HFFc6 (cell line): ENCODE results near the gene RAB40C. TPM values are rescaled to one million over a fixed set of nuclear protein-coding genes. Genes with fewer than 3 reads are reported as not detected.

Source experiments
- DNase-seq: peaks from one replicate; pipeline ENCODE4 v3.0.0-alpha.2; 2018
- H3K27ac Mint-ChIP-seq: 2 replicates; pipeline ENCODE4 v1.8.0; 2020; ENCODE audit warnings: mild to moderate bottlenecking, mixed read lengths
- H3K27me3 Mint-ChIP-seq: 2 replicates; pipeline ENCODE4 v1.8.0; 2021; ENCODE audit warnings: mild to moderate bottlenecking, moderate library complexity, mixed read lengths; ENCODE audit not compliant: insufficient read depth
- H3K36me3 Mint-ChIP-seq: 2 replicates; pipeline ENCODE4 v1.8.0; 2021; ENCODE audit warnings: low read depth, mixed read lengths
- H3K4me1 Mint-ChIP-seq: 2 replicates; pipeline ENCODE4 v1.8.0; 2020; ENCODE audit warnings: low read depth, mixed read lengths
- H3K4me3 Mint-ChIP-seq: 2 replicates; pipeline ENCODE4 v1.8.0; 2020; ENCODE audit warnings: mild to moderate bottlenecking, moderate library complexity, mixed read lengths
- H3K9me3 Mint-ChIP-seq: 2 replicates; pipeline ENCODE4 v1.8.0; 2020; ENCODE audit warnings: mild to moderate bottlenecking, mixed read lengths
- total RNA-seq, 6 experiments: library from RNA; stranded (reverse); fragmentation: NEBNext Ultra II Directional; extraction: Animal tissue kit (Norgen Biotek cat#: 25700); gene quantifications; 2 replicates in 1 of 6; 3 replicates in 5 of 6; pipeline ENCODE4 v1.2.3, GENCODE V29; 2021
- TF ChIP-seq, protein P1 (sequence below): fragments of 200-600 bp; sonication (generic); IDR thresholded peaks from 2 replicates; pipeline ENCODE4 v1.5.0; 2021; ENCODE audit warnings: antibody characterized with exemption, mild to moderate bottlenecking

The RAB40C gene
- total RNA-seq, 6 experiments from 2014 or later: 11.3 to 14.8 (median 12.2) TPM

DNA sequence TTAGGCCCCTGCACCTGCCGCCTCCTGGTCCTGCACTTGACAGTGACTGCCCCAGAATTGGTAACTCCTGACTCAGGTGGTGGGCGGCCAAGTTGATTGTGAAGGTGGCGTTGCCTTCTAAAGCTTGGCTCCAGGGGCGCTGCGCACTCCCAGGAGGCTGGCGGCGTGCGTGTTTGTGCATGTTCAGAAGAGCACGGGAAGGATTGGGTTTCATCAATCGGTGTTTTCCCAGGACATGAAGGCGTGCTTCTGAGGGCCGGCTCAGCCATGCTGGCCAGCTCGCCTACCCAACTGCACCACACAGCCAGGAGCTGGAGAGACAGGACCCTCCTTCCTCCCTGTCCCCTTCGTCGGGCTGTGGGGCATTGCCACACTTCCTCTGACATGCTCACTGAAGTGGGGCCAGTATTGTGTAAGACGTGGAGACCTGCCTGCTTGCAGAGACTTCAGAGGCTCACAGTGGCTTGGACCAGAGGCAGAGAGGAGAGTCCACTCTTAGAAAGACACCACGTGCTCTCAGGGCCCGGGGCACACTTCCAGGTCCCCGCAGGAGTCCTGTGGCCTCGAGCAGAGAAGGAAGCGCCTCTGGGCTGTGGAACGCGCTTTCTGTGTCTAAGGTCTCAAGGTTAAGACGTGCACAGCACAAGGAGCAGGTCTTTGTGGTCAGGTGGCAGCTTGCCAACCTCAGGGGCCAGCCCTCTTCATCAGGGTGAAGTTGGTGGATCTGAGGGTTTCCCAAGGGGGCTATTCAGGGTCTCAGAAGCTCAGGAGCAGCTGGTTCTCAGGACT, 2.8 kb downstream of the RAB40C start:
- Mint-ChIP-seq H3K9me3 (no peaks in the 10 kb centered on the region), H3K27ac (no peak overlapping the region), H3K4me3 (no peak overlapping the region), H3K36me3 (peaks cover 9% of the 10 kb centered on the region), H3K27me3 (peaks cover 5% of the 10 kb centered on the region), H3K4me1 (peaks cover 19% of the 10 kb centered on the region)
- no peak for DNase-seq
- TF ChIP-seq, protein P1, sequence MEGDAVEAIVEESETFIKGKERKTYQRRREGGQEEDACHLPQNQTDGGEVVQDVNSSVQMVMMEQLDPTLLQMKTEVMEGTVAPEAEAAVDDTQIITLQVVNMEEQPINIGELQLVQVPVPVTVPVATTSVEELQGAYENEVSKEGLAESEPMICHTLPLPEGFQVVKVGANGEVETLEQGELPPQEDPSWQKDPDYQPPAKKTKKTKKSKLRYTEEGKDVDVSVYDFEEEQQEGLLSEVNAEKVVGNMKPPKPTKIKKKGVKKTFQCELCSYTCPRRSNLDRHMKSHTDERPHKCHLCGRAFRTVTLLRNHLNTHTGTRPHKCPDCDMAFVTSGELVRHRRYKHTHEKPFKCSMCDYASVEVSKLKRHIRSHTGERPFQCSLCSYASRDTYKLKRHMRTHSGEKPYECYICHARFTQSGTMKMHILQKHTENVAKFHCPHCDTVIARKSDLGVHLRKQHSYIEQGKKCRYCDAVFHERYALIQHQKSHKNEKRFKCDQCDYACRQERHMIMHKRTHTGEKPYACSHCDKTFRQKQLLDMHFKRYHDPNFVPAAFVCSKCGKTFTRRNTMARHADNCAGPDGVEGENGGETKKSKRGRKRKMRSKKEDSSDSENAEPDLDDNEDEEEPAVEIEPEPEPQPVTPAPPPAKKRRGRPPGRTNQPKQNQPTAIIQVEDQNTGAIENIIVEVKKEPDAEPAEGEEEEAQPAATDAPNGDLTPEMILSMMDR: no peak

DNA sequence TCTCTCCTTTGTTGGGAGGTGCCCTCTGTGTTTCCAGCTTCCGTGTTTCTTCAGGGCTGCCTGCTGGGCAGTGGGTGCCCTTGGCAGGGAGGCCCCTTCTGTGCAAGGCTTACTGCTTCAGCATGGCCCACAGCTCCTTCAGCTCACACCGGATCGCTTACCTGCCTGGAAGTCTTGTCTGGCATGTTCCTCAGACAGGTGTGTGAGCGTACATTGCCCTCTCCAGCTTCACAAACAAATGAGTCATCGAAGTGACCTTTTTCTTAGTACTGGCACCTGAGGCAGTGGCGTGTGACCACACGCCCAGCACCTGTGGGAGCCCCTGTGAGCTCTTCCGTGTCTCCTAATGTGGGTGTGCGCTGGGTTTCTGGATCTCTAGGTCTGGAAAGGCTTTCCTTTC, 3.5 kb downstream of the RAB40C start:
- Mint-ChIP-seq H3K36me3 (peaks cover 9% of the 10 kb centered on the region), H3K4me1 (peaks cover 18% of the 10 kb centered on the region), H3K27me3 (peaks cover 5% of the 10 kb centered on the region), H3K27ac (no peak overlapping the region), H3K9me3 (no peaks in the 10 kb centered on the region), H3K4me3 (no peak overlapping the region)
- TF ChIP-seq, protein P1: no peak
- no peak for DNase-seq

DNA sequence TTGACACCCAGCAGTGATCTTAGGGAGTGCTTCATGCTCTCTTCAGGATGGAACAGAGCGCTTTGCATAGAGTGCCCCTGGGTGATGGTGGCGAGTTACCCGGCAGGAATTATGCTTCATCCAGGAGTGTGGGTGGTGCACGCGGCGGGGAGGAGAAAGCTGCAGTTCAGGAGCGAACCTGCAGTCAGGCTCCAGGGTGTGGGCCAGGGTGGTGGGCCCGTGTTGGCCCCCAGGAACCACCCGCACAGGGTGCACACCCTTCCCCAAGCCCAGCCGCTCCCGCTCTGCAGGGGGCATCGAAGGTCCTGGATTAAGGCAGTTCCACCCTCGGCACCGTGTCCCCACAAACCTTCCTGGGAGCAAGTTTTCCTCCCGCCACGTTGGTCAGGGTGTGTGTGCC, 3.9 kb downstream of the RAB40C start:
- peaks cover 9% of the 10 kb centered on the region for H3K36me3 Mint-ChIP-seq

DNA sequence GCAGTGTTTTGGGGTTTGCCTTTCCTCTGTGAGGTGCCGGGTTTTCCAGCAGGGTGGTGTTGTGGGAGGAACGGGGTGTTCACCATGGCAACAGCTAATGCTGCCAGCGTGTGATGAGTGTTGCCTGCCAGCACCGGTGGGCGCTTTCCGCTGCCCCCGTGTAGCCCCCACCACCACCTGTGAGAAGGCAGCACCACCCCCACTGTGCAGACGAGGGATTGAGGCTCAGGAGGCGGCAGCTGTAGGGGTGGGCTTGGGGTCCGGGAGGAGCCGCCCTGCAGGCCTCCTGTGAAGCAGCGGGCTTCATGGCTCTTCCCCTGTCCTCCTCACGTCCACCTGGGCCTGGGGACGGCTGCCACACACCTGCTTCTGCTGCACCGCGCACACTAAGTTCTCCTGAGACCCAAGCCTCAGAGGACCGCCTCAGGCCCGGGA, 5.2 kb downstream of the RAB40C start:
- no peak for DNase-seq
- TF ChIP-seq, protein P1: no peak
- Mint-ChIP-seq H3K9me3 (no peaks in the 10 kb centered on the region), H3K27me3 (no peaks in the 10 kb centered on the region; the same call in 1 of the 2 replicates), H3K4me3 (no peak overlapping the region), H3K27ac (no peak overlapping the region), H3K36me3 (peaks cover 9% of the 10 kb centered on the region), H3K4me1 (peaks cover 18% of the 10 kb centered on the region)

More for the DNA sequence above, 3.9 kb downstream of the RAB40C start:
- Mint-ChIP-seq H3K4me3 (no peak overlapping the region), H3K9me3 (no peaks in the 10 kb centered on the region), H3K27me3 (peaks cover 5% of the 10 kb centered on the region), H3K4me1 (peaks cover 18% of the 10 kb centered on the region), H3K27ac (no peak overlapping the region)
- no peak for DNase-seq
- TF ChIP-seq, protein P1: no peak

DNA sequence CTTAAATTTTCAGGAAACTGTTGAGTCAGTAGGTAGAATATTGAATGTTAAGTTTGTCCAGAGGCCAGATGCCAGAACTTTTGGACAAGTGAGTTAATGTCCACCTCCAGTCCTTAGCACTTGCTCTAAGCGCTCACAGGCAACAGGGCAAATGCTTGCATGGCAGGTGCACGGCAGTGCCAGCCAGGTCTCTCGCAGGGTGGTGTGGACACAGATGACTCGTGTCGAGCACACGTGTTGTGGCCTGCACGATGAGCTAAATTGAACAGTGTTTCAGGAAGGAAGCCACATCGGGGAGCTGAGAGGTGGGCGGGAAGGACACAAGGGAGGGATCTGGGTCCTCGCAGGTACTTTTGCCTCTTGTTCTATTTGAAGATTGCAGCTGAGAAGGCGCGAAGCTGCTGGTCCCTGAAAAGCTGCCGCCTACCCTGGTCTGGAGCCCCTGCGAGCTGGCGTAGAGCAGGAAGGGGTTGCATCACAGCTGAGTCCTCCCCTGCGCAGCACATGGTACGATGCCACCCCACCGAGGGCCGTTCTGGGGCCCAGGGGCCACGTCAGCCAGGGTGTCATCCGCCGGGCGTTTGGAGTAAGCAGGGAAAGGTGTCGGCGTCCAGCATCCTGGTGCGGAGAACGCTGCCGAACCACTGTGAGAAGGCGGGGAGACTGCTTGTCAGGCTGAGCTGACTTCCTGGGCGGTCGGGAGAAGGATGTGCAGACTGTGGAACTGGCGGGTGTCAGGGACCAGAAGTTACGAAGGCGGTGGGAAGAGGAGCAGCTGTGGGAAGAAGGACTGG, 6.3 kb downstream of the RAB40C start:
- H3K9me3 Mint-ChIP-seq: no peaks in the 10 kb centered on the region
- H3K4me1 Mint-ChIP-seq: peaks cover 11% of the 10 kb centered on the region
- no peak overlapping the region for H3K4me3 Mint-ChIP-seq
- H3K36me3 Mint-ChIP-seq: peaks cover 9% of the 10 kb centered on the region
- TF ChIP-seq, protein P1: no peak
- DNase-seq: no peak
- no peaks in the 10 kb centered on the region; the same call in 1 of the 2 replicates for H3K27me3 Mint-ChIP-seq
- no peak overlapping the region for H3K27ac Mint-ChIP-seq
